Thymus (tissue), 11 donors: ENCODE results near the gene NOTCH1. TPM values are rescaled to one million over a fixed set of nuclear protein-coding genes. Genes with fewer than 3 reads are reported as not detected.

Experiments
- DNase-seq, 9 donors: peaks; one replicate each; pipeline ENCODE4 v3.0.0-alpha.2; 2013; ENCODE audit warnings: low spot score in 9 of 9, low read depth in 6 of 9, missing footprints in 1 of 9
- H3K27ac ChIP-seq, 2 donors: one replicate each; pipeline ENCODE4 v1.5.1; 2013; ENCODE audit warnings: control low read depth in 1 of 2, low read depth in 1 of 2, low read length in 1 of 2, mild to moderate bottlenecking in 1 of 2, moderate library complexity in 1 of 2
- H3K27me3 ChIP-seq, 2 donors: one replicate each; pipeline ENCODE4 v1.5.1; 2013; ENCODE audit warnings: low read length in 1 of 2; ENCODE audit not compliant: control insufficient read depth in 2 of 2, insufficient read depth in 1 of 2
- H3K36me3 ChIP-seq, 2 donors: one replicate each; pipeline ENCODE4 v1.5.1; 2013; ENCODE audit warnings: low read length in 1 of 2, mild to moderate bottlenecking in 1 of 2, moderate library complexity in 1 of 2; ENCODE audit not compliant: control insufficient read depth in 2 of 2, insufficient read depth in 2 of 2
- H3K4me1 ChIP-seq, 2 donors: one replicate each; pipeline ENCODE4 v1.5.1; 2013; ENCODE audit warnings: low read length in 2 of 2; ENCODE audit not compliant: control insufficient read depth in 2 of 2, insufficient read depth in 2 of 2
- H3K4me3 ChIP-seq, 2 donors: one replicate each; pipeline ENCODE4 v1.5.1; 2013; ENCODE audit warnings: low read length in 2 of 2, control low read depth in 1 of 2, mild to moderate bottlenecking in 1 of 2
- H3K9me3 ChIP-seq, 2 donors: one replicate each; pipeline ENCODE4 v1.5.1; 2013; ENCODE audit warnings: low read length in 1 of 2, mild to moderate bottlenecking in 1 of 2; ENCODE audit not compliant: control insufficient read depth in 2 of 2, insufficient read depth in 1 of 2
- WGBS: extraction: QIAGEN DNeasy Blood & Tissue Kit; methylation state at CpG from one replicate; pipeline ENCODE4 v1.1.7; 2013; 5-methylcytosine and 5-hydroxymethylcytosine counted together
- polyA plus RNA-seq: library from polyadenylated mRNA; stranded (reverse); fragments of 200-250 nt; gene quantifications from one replicate; pipeline ENCODE4 v1.2.3, GENCODE V29; 2013
- total RNA-seq: library from RNA; stranded (reverse); fragments of 120-200 nt; gene quantifications from one replicate; pipeline ENCODE4 v1.2.4, GENCODE V29; 2013
- donor health status: healthy.

Gene NOTCH1
- total and polyA plus RNA-seq, 2 donors, result 14.9 to 15.9 TPM

DNA sequence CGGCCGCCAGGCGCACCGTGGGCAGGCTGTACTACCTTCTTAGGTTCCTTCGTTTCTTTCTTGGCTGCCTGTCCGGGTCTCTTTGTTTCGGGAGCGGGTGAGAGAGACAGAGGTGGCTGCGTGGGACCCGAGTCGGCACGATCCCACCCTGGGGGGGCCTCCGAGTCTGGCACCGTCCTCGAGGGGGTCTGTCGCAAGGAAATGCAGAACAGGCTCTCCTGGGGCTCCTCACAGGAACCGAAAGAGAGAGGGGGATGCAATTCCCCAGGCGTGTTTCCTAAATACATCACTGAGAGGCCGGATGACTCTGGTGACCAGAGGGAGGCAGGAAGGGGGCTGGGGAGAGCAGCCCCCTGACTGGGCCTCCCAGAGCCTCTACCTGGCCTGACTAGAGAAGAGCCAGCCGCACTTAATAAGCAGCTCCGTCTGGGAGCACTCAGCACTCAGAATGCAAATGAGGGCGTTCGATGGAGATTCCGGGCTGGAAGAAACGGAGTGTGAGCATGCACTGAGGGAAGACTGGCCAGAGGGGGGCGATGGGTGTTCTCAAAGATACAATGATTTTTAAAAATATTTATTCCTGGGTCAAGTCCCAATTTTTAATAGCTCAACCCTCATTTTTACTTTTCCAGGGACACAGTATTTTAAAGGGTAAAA, 94.5 kb downstream of the NOTCH1 start:
- no peaks in the 10 kb centered on the region for H3K9me3 ChIP-seq
- H3K36me3 ChIP-seq, result peaks cover 84% of the 10 kb centered on the region in 2 donors
- no peak overlapping the region for H3K27ac ChIP-seq
- H3K4me1 ChIP-seq, result no peaks in the 10 kb centered on the region
- no peaks in the 10 kb centered on the region for H3K27me3 ChIP-seq
- DNase-seq, result no peak
- no peak overlapping the region for H3K4me3 ChIP-seq
- 95% methylated on average over 26 of the region's 26 CpGs for WGBS

DNA sequence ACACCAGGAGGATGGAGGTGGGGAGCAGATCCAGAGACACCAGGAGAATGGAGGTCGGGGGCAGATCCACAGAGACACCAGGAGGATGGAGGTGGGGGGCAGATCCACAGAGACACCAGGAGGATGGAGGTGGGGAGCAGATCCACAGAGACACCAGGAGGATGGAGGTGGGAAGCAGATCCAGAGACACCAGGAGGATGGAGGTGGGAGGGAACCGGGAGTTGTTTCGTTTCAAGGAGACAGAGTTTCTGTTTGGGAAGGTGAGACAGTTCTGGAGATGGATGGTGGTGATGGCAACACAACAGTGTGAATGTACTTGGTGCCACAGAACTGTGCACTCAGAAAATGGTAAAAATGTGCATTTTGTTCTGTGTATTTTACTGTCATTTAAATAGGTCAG, 97.2 kb downstream of the NOTCH1 start:
- Histone ChIP-seq H3K9me3 (no peaks in the 10 kb centered on the region), H3K4me3 (no peak overlapping the region), H3K36me3 (peaks cover 79 to 84% of the 10 kb centered on the region in 2 donors), H3K27me3 (no peaks in the 10 kb centered on the region), H3K4me1 (no peaks in the 10 kb centered on the region), H3K27ac (no peak overlapping the region)
- DNase-seq, result no peak
- WGBS, result 97% methylated on average over 3 of the region's 3 CpGs

DNA sequence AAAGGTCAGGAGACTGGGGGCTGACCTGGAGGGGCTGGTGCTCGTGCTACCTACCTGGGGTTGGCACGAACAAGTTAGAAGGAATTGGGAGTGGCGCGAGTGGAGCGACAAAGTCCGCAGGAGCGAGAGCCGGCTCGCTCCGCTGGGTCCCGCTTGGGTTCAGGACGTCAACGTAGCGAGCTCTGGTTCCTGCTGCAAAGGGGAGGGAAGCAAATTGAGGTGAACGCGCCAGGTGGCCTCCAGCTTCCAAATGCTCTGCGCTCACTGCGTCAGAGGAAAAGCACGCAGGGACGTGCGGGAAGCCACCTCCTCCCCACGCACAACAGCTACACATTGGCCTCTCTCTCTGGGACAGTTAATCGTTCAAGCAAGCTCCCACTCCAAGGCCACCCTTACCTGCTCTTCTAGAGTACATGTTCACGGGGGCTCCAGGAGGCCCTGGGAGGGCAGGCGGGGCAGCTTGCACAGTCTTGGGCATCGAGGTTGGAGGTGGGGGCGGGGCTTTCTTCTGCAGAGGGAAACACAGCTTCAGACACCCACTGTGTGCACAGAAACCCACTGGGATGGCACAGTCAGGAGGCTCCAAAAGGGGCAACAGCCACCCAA, 98.6 kb downstream of the NOTCH1 start:
- H3K9me3 ChIP-seq, result no peaks in the 10 kb centered on the region
- WGBS, result 97% methylated on average over 27 of the region's 27 CpGs
- H3K4me3 ChIP-seq, result no peak overlapping the region
- DNase-seq, result no peak
- H3K36me3 ChIP-seq, result peaks cover 86 to 93% of the 10 kb centered on the region in 2 donors
- no peaks in the 10 kb centered on the region for H3K4me1 ChIP-seq
- no peaks in the 10 kb centered on the region for H3K27me3 ChIP-seq
- H3K27ac ChIP-seq, result no peak overlapping the region

DNA sequence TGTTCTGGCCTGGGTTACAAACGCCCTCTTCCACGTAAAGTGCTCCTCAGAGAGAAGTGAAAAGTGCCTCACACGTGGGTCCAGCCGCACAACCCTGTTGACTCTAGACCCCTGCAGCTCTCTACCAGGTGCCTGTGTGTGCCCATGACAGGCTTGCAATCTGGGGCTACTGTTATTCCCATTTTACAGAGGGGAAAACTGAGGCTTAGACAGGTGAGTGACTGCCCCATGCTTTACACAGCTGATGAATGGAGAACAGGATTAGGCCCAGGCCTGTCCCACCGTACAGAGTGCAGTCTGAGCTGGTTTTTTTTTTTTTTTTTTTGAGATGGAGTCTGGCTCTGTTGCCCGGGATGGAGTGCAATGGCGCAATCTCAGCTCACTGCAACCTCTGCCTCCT, 100.0 kb downstream of the NOTCH1 start:
- peaks cover 90 to 96% of the 10 kb centered on the region in 2 donors for H3K36me3 ChIP-seq
- H3K4me1 ChIP-seq, result no peaks in the 10 kb centered on the region
- H3K27me3 ChIP-seq, result no peaks in the 10 kb centered on the region
- no peak overlapping the region for H3K4me3 ChIP-seq
- no peak for DNase-seq
- 96% methylated on average over 7 of the region's 7 CpGs for WGBS
- H3K27ac ChIP-seq, result no peak overlapping the region
- no peaks in the 10 kb centered on the region for H3K9me3 ChIP-seq

Other genes starting within 250 kb of the NOTCH1 start
- 0.24 TPM for gene CCDC187, start 242.0 kb downstream of the NOTCH1 start, total RNA-seq
- 0.23 TPM for gene CCDC187, start 242.0 kb downstream of the NOTCH1 start, polyA plus RNA-seq
- 6.1 TPM for gene GPSM1, start 218.5 kb downstream of the NOTCH1 start, total RNA-seq
- 13.1 TPM for gene GPSM1, start 218.5 kb downstream of the NOTCH1 start, polyA plus RNA-seq
- 41.9 TPM for gene DNLZ, start 182.3 kb downstream of the NOTCH1 start, total RNA-seq
- 15.7 TPM for gene DNLZ, start 182.3 kb downstream of the NOTCH1 start, polyA plus RNA-seq
- 2.8 TPM for gene CARD9, start 172.4 kb downstream of the NOTCH1 start, total RNA-seq
- gene CARD9, start 172.4 kb downstream of the NOTCH1 start, polyA plus RNA-seq, result 3.5 TPM
- gene SNAPC4, start 145.9 kb downstream of the NOTCH1 start, total RNA-seq, result 2.1 TPM
- gene SNAPC4, start 145.9 kb downstream of the NOTCH1 start, polyA plus RNA-seq, result 11.3 TPM
- gene ENTR1, start 135.4 kb downstream of the NOTCH1 start, total RNA-seq, result 26.7 TPM
- 60.3 TPM for gene ENTR1, start 135.4 kb downstream of the NOTCH1 start, polyA plus RNA-seq
- gene PMPCA, start 135.4 kb downstream of the NOTCH1 start, total RNA-seq, result 26.5 TPM
- 52.3 TPM for gene PMPCA, start 135.4 kb downstream of the NOTCH1 start, polyA plus RNA-seq
- gene INPP5E, start 106.2 kb downstream of the NOTCH1 start, total RNA-seq, result 3.9 TPM
- gene INPP5E, start 106.2 kb downstream of the NOTCH1 start, polyA plus RNA-seq, result 17.5 TPM
- gene SEC16A, start 63.0 kb downstream of the NOTCH1 start, total RNA-seq, result 13.6 TPM
- gene SEC16A, start 63.0 kb downstream of the NOTCH1 start, polyA plus RNA-seq, result 89.7 TPM
- 18.1 TPM for gene EGFL7, start 116.9 kb upstream of the NOTCH1 start, total RNA-seq
- 118 TPM for gene EGFL7, start 116.9 kb upstream of the NOTCH1 start, polyA plus RNA-seq
- 8.2 TPM for gene AGPAT2, start 141.4 kb upstream of the NOTCH1 start, total RNA-seq
- 28.8 TPM for gene AGPAT2, start 141.4 kb upstream of the NOTCH1 start, polyA plus RNA-seq
- gene DIPK1B, start 166.5 kb upstream of the NOTCH1 start, total RNA-seq, result 10.1 TPM
- 6.8 TPM for gene DIPK1B, start 166.5 kb upstream of the NOTCH1 start, polyA plus RNA-seq
- 1.2 TPM for gene LCN10, start 196.9 kb upstream of the NOTCH1 start, total RNA-seq
- 12.5 TPM for gene LCN10, start 196.9 kb upstream of the NOTCH1 start, polyA plus RNA-seq
- not detected for gene LCN6, start 202.5 kb upstream of the NOTCH1 start, total RNA-seq
- gene LCN6, start 202.5 kb upstream of the NOTCH1 start, polyA plus RNA-seq, result 7.1 TPM
- gene LCN8, start 212.2 kb upstream of the NOTCH1 start, total RNA-seq, result not detected
- gene LCN8, start 212.2 kb upstream of the NOTCH1 start, polyA plus RNA-seq, result 0.02 TPM
- 0.05 TPM for gene LCN15, start 218.5 kb upstream of the NOTCH1 start, total RNA-seq
- 0.43 TPM for gene LCN15, start 218.5 kb upstream of the NOTCH1 start, polyA plus RNA-seq
- 81.0 TPM for gene TMEM141, start 245.3 kb upstream of the NOTCH1 start, total RNA-seq
- gene TMEM141, start 245.3 kb upstream of the NOTCH1 start, polyA plus RNA-seq, result 81.0 TPM